ENCODE data around the gene TRPM5. TPM values are rescaled to one million over a fixed set of nuclear protein-coding genes. Genes with fewer than 3 reads are reported as not detected.
A peak's percentile ranks its signal among the peaks of the same experiment; 100 is the strongest.

Gene TRPM5
- total and polyA plus RNA-seq, 4 donors = 0.05 TPM; not detected in 3

DNA sequence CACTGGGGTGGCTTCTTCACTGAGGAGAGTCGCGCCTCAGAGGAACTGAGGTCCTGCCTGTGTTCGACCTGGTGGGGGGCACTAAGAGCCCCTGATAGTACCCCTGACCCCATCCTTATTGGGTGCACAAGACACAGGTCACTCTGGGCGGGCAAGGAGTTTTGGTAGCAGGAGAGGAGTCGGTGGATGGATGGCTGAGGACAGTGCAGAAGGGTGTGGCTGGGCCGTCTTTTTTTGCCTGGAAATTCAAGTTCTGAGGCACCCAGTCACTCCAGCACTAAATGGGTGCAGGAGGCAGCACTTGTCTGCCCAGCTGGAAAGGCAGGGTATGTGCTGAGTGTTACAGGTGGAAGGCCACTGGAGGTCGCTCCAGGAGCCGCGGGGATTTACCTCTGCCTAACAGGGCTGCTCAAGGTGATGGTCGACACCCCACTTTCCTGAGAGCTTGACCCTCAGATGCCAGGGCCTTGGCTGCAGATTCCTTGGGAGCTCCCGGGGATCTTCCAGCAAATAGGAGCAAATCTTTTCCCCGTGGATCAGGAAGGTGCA, 42.8 kb downstream of the TRPM5 start:
- peaks cover 8 to 30% (median 11%) of the 10 kb centered on the region in 4 donors for H3K36me3 ChIP-seq (ENCODE audit: control insufficient read depth in 4 of 4, insufficient read depth in 3 of 4, low read depth in 1 of 4, low read length in 3 of 4)
- no peak for DNase-seq (ENCODE audit: low spot score)
- H3K27me3 ChIP-seq (ENCODE audit: control insufficient read depth in 4 of 4, insufficient read depth in 4 of 4, low read length in 3 of 4) = no peaks in the 10 kb centered on the region
- peak overlapping the region in 1 of 2 donors; percentile 54 for H3K27ac ChIP-seq (ENCODE audit: low read depth in 1 of 2, low read length in 2 of 2)
- 38% methylated on average over 12 of the region's 12 CpGs for WGBS
- peak overlapping the region; percentile 79 to 95 for H3K9ac ChIP-seq (ENCODE audit: low read depth in 1 of 2, low read length in 2 of 2)
- H3K4me1 ChIP-seq (ENCODE audit: control insufficient read depth in 4 of 4, insufficient read depth in 4 of 4, low read length in 3 of 4) = peaks cover 5 to 47% (median 40%) of the 10 kb centered on the region in 4 donors
- no peak for TF ChIP-seq SP1 (IDR thresholded peaks at IDR 0.05)
- TF ChIP-seq, protein P1, sequence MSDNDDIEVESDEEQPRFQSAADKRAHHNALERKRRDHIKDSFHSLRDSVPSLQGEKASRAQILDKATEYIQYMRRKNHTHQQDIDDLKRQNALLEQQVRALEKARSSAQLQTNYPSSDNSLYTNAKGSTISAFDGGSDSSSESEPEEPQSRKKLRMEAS (IDR thresholded peaks at IDR 0.05) = no peak
- no peak for TF ChIP-seq HNF4G (IDR thresholded peaks at IDR 0.05)
- TF ChIP-seq TAF1 (conservative IDR thresholded peaks at IDR 0.05) = no peak
- peak overlapping the region; percentile 91 to 100 (median 98) for H3K4me3 ChIP-seq (ENCODE audit: low read depth in 1 of 3, low read length in 3 of 3)
- no peaks in the 10 kb centered on the region for H3K9me3 ChIP-seq (ENCODE audit: control insufficient read depth in 4 of 4, low read length in 3 of 4)

DNA sequence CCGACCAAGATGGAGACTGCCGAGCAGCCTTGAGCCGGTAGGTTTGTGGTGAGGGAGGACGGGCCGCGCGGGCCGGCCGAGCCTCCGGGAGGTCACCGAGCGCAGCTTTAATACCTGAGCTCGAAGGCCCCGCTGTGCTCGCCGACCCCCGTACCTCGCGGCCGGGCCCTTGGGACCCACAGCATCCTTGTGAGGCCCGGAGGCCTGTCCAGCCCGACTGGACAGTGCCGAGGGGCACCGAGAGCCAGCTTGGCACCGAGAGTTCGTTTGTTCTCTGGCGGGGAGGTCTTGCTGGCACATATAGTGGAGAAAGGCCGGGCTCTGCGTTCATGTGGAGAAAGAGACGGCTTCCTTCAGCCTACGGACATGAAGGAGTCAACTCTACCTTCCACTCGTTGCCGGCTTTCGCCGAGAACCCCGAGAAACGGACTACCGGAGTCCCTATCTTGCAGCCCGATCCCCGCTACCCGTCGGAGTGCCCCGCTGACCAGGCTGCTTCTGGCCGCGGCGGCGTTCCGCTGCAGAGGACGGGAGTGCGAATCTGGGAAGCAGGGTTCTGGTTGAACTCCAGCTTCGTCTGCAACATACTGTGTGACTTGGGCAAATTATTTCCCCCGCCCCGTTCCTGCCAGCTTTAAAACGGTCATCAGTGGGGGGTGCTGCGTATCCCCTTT, 43.4 kb downstream of the TRPM5 start:
- peaks cover 11 to 36% (median 13%) of the 10 kb centered on the region in 4 donors for H3K36me3 ChIP-seq (ENCODE audit: control insufficient read depth in 4 of 4, insufficient read depth in 3 of 4, low read depth in 1 of 4, low read length in 3 of 4)
- H3K4me1 ChIP-seq (ENCODE audit: control insufficient read depth in 4 of 4, insufficient read depth in 4 of 4, low read length in 3 of 4) = peaks cover 5 to 53% (median 43%) of the 10 kb centered on the region in 4 donors

More for the DNA sequence above, 43.4 kb downstream of the TRPM5 start:
- no peak for DNase-seq (ENCODE audit: low spot score)
- TF ChIP-seq, protein P2, sequence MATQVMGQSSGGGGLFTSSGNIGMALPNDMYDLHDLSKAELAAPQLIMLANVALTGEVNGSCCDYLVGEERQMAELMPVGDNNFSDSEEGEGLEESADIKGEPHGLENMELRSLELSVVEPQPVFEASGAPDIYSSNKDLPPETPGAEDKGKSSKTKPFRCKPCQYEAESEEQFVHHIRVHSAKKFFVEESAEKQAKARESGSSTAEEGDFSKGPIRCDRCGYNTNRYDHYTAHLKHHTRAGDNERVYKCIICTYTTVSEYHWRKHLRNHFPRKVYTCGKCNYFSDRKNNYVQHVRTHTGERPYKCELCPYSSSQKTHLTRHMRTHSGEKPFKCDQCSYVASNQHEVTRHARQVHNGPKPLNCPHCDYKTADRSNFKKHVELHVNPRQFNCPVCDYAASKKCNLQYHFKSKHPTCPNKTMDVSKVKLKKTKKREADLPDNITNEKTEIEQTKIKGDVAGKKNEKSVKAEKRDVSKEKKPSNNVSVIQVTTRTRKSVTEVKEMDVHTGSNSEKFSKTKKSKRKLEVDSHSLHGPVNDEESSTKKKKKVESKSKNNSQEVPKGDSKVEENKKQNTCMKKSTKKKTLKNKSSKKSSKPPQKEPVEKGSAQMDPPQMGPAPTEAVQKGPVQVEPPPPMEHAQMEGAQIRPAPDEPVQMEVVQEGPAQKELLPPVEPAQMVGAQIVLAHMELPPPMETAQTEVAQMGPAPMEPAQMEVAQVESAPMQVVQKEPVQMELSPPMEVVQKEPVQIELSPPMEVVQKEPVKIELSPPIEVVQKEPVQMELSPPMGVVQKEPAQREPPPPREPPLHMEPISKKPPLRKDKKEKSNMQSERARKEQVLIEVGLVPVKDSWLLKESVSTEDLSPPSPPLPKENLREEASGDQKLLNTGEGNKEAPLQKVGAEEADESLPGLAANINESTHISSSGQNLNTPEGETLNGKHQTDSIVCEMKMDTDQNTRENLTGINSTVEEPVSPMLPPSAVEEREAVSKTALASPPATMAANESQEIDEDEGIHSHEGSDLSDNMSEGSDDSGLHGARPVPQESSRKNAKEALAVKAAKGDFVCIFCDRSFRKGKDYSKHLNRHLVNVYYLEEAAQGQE (IDR thresholded peaks at IDR 0.05) = no peak
- TF ChIP-seq EGR1 (IDR thresholded peaks at IDR 0.05; ENCODE audit: low read depth in 2 of 2) (no peak), HNF4A (conservative IDR thresholded peaks at IDR 0.05) (no peak), TAF1 (conservative IDR thresholded peaks at IDR 0.05) (no peak), YY1 (IDR thresholded peaks at IDR 0.05) (peak; percentile 36), RXRA (IDR thresholded peaks at IDR 0.05) (no peak), RAD21 (IDR thresholded peaks at IDR 0.05) (no peak)
- TF ChIP-seq, protein P3, sequence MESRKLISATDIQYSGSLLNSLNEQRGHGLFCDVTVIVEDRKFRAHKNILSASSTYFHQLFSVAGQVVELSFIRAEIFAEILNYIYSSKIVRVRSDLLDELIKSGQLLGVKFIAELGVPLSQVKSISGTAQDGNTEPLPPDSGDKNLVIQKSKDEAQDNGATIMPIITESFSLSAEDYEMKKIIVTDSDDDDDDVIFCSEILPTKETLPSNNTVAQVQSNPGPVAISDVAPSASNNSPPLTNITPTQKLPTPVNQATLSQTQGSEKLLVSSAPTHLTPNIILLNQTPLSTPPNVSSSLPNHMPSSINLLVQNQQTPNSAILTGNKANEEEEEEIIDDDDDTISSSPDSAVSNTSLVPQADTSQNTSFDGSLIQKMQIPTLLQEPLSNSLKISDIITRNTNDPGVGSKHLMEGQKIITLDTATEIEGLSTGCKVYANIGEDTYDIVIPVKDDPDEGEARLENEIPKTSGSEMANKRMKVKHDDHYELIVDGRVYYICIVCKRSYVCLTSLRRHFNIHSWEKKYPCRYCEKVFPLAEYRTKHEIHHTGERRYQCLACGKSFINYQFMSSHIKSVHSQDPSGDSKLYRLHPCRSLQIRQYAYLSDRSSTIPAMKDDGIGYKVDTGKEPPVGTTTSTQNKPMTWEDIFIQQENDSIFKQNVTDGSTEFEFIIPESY (IDR thresholded peaks at IDR 0.05) = no peak
- WGBS = under 1% methylated on average over 55 of the region's 55 CpGs
- Histone ChIP-seq H3K9me3 (ENCODE audit: control insufficient read depth in 4 of 4, low read length in 3 of 4) (no peaks in the 10 kb centered on the region), H3K4me3 (ENCODE audit: low read depth in 1 of 3, low read length in 3 of 3) (peak overlapping the region; percentile 91 to 100 (median 98)), H3K9ac (ENCODE audit: low read depth in 1 of 2, low read length in 2 of 2) (peak overlapping the region; percentile 79 to 95), H3K27ac (ENCODE audit: low read depth in 1 of 2, low read length in 2 of 2) (peak overlapping the region; percentile 54 to 73), H3K27me3 (ENCODE audit: control insufficient read depth in 4 of 4, insufficient read depth in 4 of 4, low read length in 3 of 4) (no peaks in the 10 kb centered on the region)

All from liver (tissue), 9 donors.